Endothelial cell of umbilical vein (primary cell): ENCODE measurements around the gene SLC30A10. TPM values are rescaled to one million over a fixed set of nuclear protein-coding genes. Genes with fewer than 3 reads are reported as not detected.

Experiments used
- BruUV-seq: library from RNA; stranded (reverse); fragments of 400-500 nt; replicated peaks from 2 replicates; lab custom pipeline; 2021; lab: Mats Ljungman, UMichigan
- CTCF ChIA-PET: fragments of 300-600, 350-600 bp; sonication (Branson Sonifier 250); formaldehyde crosslinking; loops from one replicate; lab custom pipeline; 2021; ENCODE audit warnings: antibody characterized with exemption, inconsistent platforms; lab: Charles Lee
- POLR2A ChIA-PET: fragments of 300-600, 350-600 bp; sonication (Branson Sonifier 250); formaldehyde crosslinking; loops from one replicate; lab custom pipeline; 2021; ENCODE audit warnings: antibody characterized with exemption, inconsistent platforms; lab: Charles Lee
- DNase-seq: peaks from one replicate; pipeline ENCODE4 v3.0.0-alpha.2; 2011; ENCODE audit warnings: low read depth, low spot score
- FAIRE-seq: peaks from 2 replicates; lab custom pipeline; 2011; peaks lifted over from hg19 to GRCh38; lab: Jason Lieb, UNC
- H2AFZ ChIP-seq: 2 replicates; pipeline ENCODE4 v1.6.0; 2012; ENCODE audit warnings: low read depth, low read length, control low read depth, inconsistent platforms
- H3K27ac ChIP-seq: 2 replicates; pipeline ENCODE4 v1.5.1; 2011; ENCODE audit warnings: low read depth, mild to moderate bottlenecking, control low read depth, low read length, moderate library complexity; ENCODE audit not compliant: insufficient read depth
- H3K27me3 ChIP-seq, 2 experiments: 2 replicates each; pipeline versions ENCODE4 v1.6.0 to v1.6.1; 2011; ENCODE audit warnings: low read length in 2 of 2, mixed read lengths in 1 of 2; ENCODE audit not compliant: control insufficient read depth in 2 of 2, insufficient read depth in 2 of 2
- H3K36me3 ChIP-seq, 2 experiments: 2 replicates in 1 of 2; 3 replicates in 1 of 2; pipeline ENCODE4 v1.5.1; 2011; ENCODE audit warnings: low read length in 2 of 2, mild to moderate bottlenecking in 1 of 2, moderate library complexity in 1 of 2; ENCODE audit not compliant: control insufficient read depth in 2 of 2, insufficient read depth in 2 of 2; ENCODE audit errors: extremely low read depth in 1 of 2
- H3K4me1 ChIP-seq: 3 replicates; pipeline ENCODE4 v1.5.1; 2011; ENCODE audit warnings: mild to moderate bottlenecking, low read length; ENCODE audit not compliant: control insufficient read depth, insufficient read depth; ENCODE audit errors: extremely low read depth
- H3K4me2 ChIP-seq: 2 replicates; pipeline ENCODE4 v1.6.1; 2011; ENCODE audit warnings: low read length, control low read depth, mixed read lengths; ENCODE audit not compliant: insufficient read depth
- H3K4me3 ChIP-seq, 3 experiments: fragments of 200-600 bp in 1 of 3; sonication (generic), shearing (Covaris generic) in 1 of 3; replicated peaks in 1 of 3; 2 replicates each; pipeline ENCODE4 v1.5.1; 2011 to 2016; ENCODE audit warnings: control low read depth in 3 of 3, low read length in 3 of 3, mild to moderate bottlenecking in 2 of 3, inconsistent platforms in 1 of 3, low read depth in 1 of 3, moderate library complexity in 1 of 3; ENCODE audit not compliant: insufficient read depth in 1 of 3
- H3K79me2 ChIP-seq: 2 replicates; pipeline ENCODE4 v1.6.0; 2012; ENCODE audit warnings: low read length, inconsistent platforms; ENCODE audit not compliant: control insufficient read depth, insufficient read depth
- H3K9ac ChIP-seq: replicated peaks from 2 replicates; pipeline ENCODE3; 2011; ENCODE audit warnings: low read length, control low read depth; ENCODE audit not compliant: insufficient read depth; ENCODE audit errors: extremely low read depth
- H3K9me1 ChIP-seq: replicated peaks from 3 replicates; pipeline ENCODE4 v1.6.0; 2011; ENCODE audit warnings: mild to moderate bottlenecking, low read length; ENCODE audit not compliant: control insufficient read depth, insufficient read depth; ENCODE audit errors: extremely low read depth
- H3K9me3 ChIP-seq: replicated peaks from 2 replicates; pipeline ENCODE4 v1.5.1; 2012; ENCODE audit warnings: low read length, inconsistent platforms; ENCODE audit not compliant: control insufficient read depth, insufficient read depth
- H4K20me1 ChIP-seq: replicated peaks from 2 replicates; pipeline ENCODE3; 2011; ENCODE audit warnings: mild to moderate bottlenecking, low read length; ENCODE audit not compliant: control insufficient read depth, insufficient read depth; ENCODE audit errors: extremely low read depth
- CTCF ChIP-seq, 2 donors: IDR thresholded peaks; 1 replicate in 1 of 2; 2 replicates in 1 of 2; pipeline ENCODE4 v1.5.1; 2011; ENCODE audit warnings: low read length in 2 of 2, mild to moderate bottlenecking in 2 of 2, moderate library complexity in 2 of 2, control low read depth in 1 of 2, inconsistent platforms in 1 of 2, low read depth in 1 of 2; ENCODE audit not compliant: insufficient read depth in 1 of 2; ENCODE audit errors: extremely low read depth in 1 of 2
- EZH2 ChIP-seq: IDR thresholded peaks from 2 replicates; pipeline ENCODE4 v1.6.1; 2012; ENCODE audit warnings: borderline replicate concordance, low read depth, mild to moderate bottlenecking, moderate library complexity, low read length, inconsistent platforms; ENCODE audit not compliant: severe bottlenecking
- FOS ChIP-seq: IDR thresholded peaks from 2 replicates; pipeline ENCODE4 v1.6.1; 2011; ENCODE audit warnings: mild to moderate bottlenecking, low read length, moderate library complexity, borderline replicate concordance; ENCODE audit not compliant: insufficient read depth
- GATA2 ChIP-seq: IDR thresholded peaks from 2 replicates; pipeline ENCODE4 v1.7.0; 2011; ENCODE audit warnings: low read depth, mild to moderate bottlenecking, moderate library complexity, mixed read lengths, low read length; ENCODE audit not compliant: insufficient read length, insufficient read depth
- JUN ChIP-seq: IDR thresholded peaks from 2 replicates; pipeline ENCODE4 v1.6.1; 2011; ENCODE audit warnings: borderline replicate concordance, low read depth; ENCODE audit not compliant: insufficient read length, insufficient read depth
- MAX ChIP-seq: IDR thresholded peaks from 2 replicates; pipeline ENCODE4 v1.6.1; 2011; ENCODE audit not compliant: insufficient read depth, insufficient read length
- MYC ChIP-seq: IDR thresholded peaks from one replicate; pipeline ENCODE4 v1.6.1; 2011; ENCODE audit warnings: mild to moderate bottlenecking, low read depth, low read length
- POLR2A ChIP-seq: IDR thresholded peaks from 2 replicates; pipeline ENCODE4 v1.6.1; 2012; ENCODE audit warnings: low read depth, mild to moderate bottlenecking, control low read depth, low read length
- POLR2AphosphoS5 ChIP-seq: IDR thresholded peaks from 2 replicates; pipeline ENCODE4 v1.6.1; 2012; ENCODE audit warnings: low read depth, mild to moderate bottlenecking, control low read depth, low read length, moderate library complexity; ENCODE audit not compliant: insufficient read depth
- dilution Hi-C: fragments of 300-500 bp; cut with MboI; formaldehyde crosslinking; loops from one replicate; pipeline ENCODE4 v1.15.0; 2019; ENCODE audit warnings: low sequenced_read_pairs; ENCODE audit not compliant: extremely low pct_ligation_motif_present
- intact Hi-C: fragments of 100-400 bp; cut with micrococcal nuclease; formaldehyde crosslinking; loops from one replicate; pipeline ENCODE4 v1.10.0; 2022
- polyA plus RNA-seq, 4 experiments: library from polyadenylated mRNA; depleted of rRNA in 3 of 4; stranded (reverse) in 3 of 4; unstranded in 1 of 4; fragments of >200 nt; gene quantifications; 2 replicates each; pipeline versions ENCODE4 v1.2.1 to v1.2.3, GENCODE V29; 2011 to 2012; ENCODE audit warnings: missing spikeins in 1 of 4
- total RNA-seq: library from RNA; stranded (reverse); gene quantifications from 2 replicates; pipeline ENCODE4 v1.2.3, GENCODE V29; 2021

Gene SLC30A10
- total and polyA plus RNA-seq, 2 donors (not counting 3 experiments of a cell fraction or from before 2014, with no cell fraction given) = not detected

GRCh38 chr1:219909476-219909875 lies 18.9 kb downstream of the SLC30A10 start:
- H4K20me1 ChIP-seq = no peaks in the 10 kb centered on the region
- no TSS peak for BruUV-seq
- H3K9me3 ChIP-seq = no peaks in the 10 kb centered on the region
- no peaks in the 10 kb centered on the region for H3K9me1 ChIP-seq
- H2AFZ ChIP-seq = no peak overlapping the region
- no peak overlapping the region for H3K27ac ChIP-seq
- no peaks in the 10 kb centered on the region for H3K79me2 ChIP-seq
- H3K4me1 ChIP-seq = no peaks in the 10 kb centered on the region
- TF ChIP-seq POLR2AphosphoS5 = no peak
- TF ChIP-seq POLR2A = no peak
- no peak for TF ChIP-seq MYC
- no peak for TF ChIP-seq MAX
- no peak for TF ChIP-seq JUN
- no peak for TF ChIP-seq CTCF (IDR thresholded peaks at IDR 0.05; ENCODE audit: extremely low read depth in 1 of 2, insufficient read depth in 1 of 2, low read depth in 1 of 2, low read length in 2 of 2)
- TF ChIP-seq FOS = no peak
- TF ChIP-seq GATA2 = no peak
- no peak for TF ChIP-seq EZH2
- no peak overlapping the region for H3K4me2 ChIP-seq
- H3K9ac ChIP-seq = no peak overlapping the region
- ChIA-PET POLR2A (no interaction called here), CTCF (no interaction called here)
- dilution Hi-C loops (no loop called here), intact Hi-C loops (no loop called here)
- no peak overlapping the region for H3K4me3 ChIP-seq
- H3K36me3 ChIP-seq = no peaks in the 10 kb centered on the region
- no peak for DNase-seq
- H3K27me3 ChIP-seq = no peaks in the 10 kb centered on the region
- FAIRE-seq = no peak
